B cell (primary cell): Measurements from ENCODE around the gene CCDC85C. TPM values are rescaled to one million over a fixed set of nuclear protein-coding genes. Genes with fewer than 3 reads are reported as not detected.

Experiments
- ATAC-seq: fragments of 200-7000 bp; cut with Tn5 transposase; one replicate; pipeline ENCODE4 v1.10.0; 2021; ENCODE audit warnings: low read depth, mild to moderate bottlenecking, moderate number of reproducible peaks, moderate library complexity
- CTCF ChIA-PET: fragments of 350-600 bp; sonication (Branson Sonifier 250); formaldehyde crosslinking; loops from one replicate; lab custom pipeline; 2021; ENCODE audit warnings: antibody characterized with exemption, inconsistent platforms; lab: Charles Lee
- POLR2A ChIA-PET: fragments of 350-600 bp; sonication (Branson Sonifier 250); formaldehyde crosslinking; loops from one replicate; lab custom pipeline; 2021; ENCODE audit warnings: antibody characterized with exemption; lab: Charles Lee
- DNase-seq: peaks from one replicate; pipeline ENCODE4 v3.0.0; 2013
- H2AFZ ChIP-seq: 2 replicates; pipeline ENCODE4 v1.6.1; 2012; ENCODE audit warnings: mild to moderate bottlenecking, low read depth, low read length; ENCODE audit not compliant: insufficient read depth, poor library complexity, severe bottlenecking
- H3K27ac ChIP-seq, 2 donors: 1 replicate in 1 of 2; 2 replicates in 1 of 2; pipeline ENCODE4 v1.5.1; 2012 to 2013; ENCODE audit warnings: low read length in 2 of 2, mild to moderate bottlenecking in 2 of 2, moderate library complexity in 1 of 2
- H3K27me3 ChIP-seq, 4 experiments: fragments of 200-600 bp in 1 of 4; sonication (generic) in 1 of 4; replicated peaks in 1 of 4; 1 replicate in 2 of 4; 2 replicates in 2 of 4; pipeline versions ENCODE4 v1.6.1 to v1.7.0; 2013 to 2016; ENCODE audit warnings: low read length in 3 of 4, mild to moderate bottlenecking in 2 of 4, mixed read lengths in 1 of 4, moderate library complexity in 1 of 4; ENCODE audit not compliant: insufficient read depth in 4 of 4, control insufficient read depth in 3 of 4; ENCODE audit errors: control extremely low read depth in 1 of 4
- H3K36me3 ChIP-seq, 2 experiments: replicated peaks in 1 of 2; 1 replicate in 1 of 2; 2 replicates in 1 of 2; pipeline versions ENCODE4 v1.6.1 to v1.7.1; 2013; ENCODE audit warnings: low read length in 1 of 2; ENCODE audit not compliant: insufficient read depth in 2 of 2, control insufficient read depth in 1 of 2; ENCODE audit errors: control extremely low read depth in 1 of 2, extremely low read depth in 1 of 2
- H3K4me1 ChIP-seq, 2 donors: fragments of 200-600 bp in 1 of 2; sonication (generic) in 1 of 2; 1 replicate in 1 of 2; 2 replicates in 1 of 2; pipeline versions ENCODE4 v1.5.1 to v1.6.1; 2013 to 2017; ENCODE audit warnings: low read length in 2 of 2; ENCODE audit not compliant: control insufficient read depth in 2 of 2, insufficient read depth in 2 of 2
- H3K4me2 ChIP-seq: replicated peaks from 2 replicates; pipeline ENCODE3; 2012; ENCODE audit warnings: mild to moderate bottlenecking, low read depth, low read length; ENCODE audit not compliant: poor library complexity, severe bottlenecking
- H3K4me3 ChIP-seq, 5 experiments: fragments of 200-600 bp in 1 of 5; sonication (generic) in 1 of 5; 1 replicate in 3 of 5; 2 replicates in 2 of 5; pipeline versions ENCODE4 v1.5.1 to v1.7.0; 2011 to 2016; ENCODE audit warnings: low read length in 4 of 5, mild to moderate bottlenecking in 4 of 5, low read depth in 2 of 5, control low read depth in 1 of 5, moderate library complexity in 1 of 5; ENCODE audit not compliant: insufficient read depth in 1 of 5; ENCODE audit errors: control extremely low read depth in 1 of 5, extremely low read depth in 1 of 5
- H3K79me2 ChIP-seq: fragments of 200-600 bp; sonication (generic); one replicate; pipeline ENCODE4 v1.6.0; 2016; ENCODE audit warnings: low read length; ENCODE audit not compliant: control insufficient read depth, insufficient read depth
- H3K9ac ChIP-seq: fragments of 200-600 bp; sonication (generic); 2 replicates; pipeline ENCODE4 v1.6.1; 2017; ENCODE audit warnings: mild to moderate bottlenecking, low read length, moderate library complexity
- H3K9me3 ChIP-seq, 3 donors: one replicate each; pipeline versions ENCODE4 v1.6.1 to v1.7.1; 2013; ENCODE audit warnings: low read length in 2 of 3; ENCODE audit not compliant: control insufficient read depth in 2 of 3, insufficient read depth in 1 of 3; ENCODE audit errors: control extremely low read depth in 1 of 3
- H4K20me1 ChIP-seq: 2 replicates; pipeline ENCODE4 v1.6.0; 2012; ENCODE audit warnings: mild to moderate bottlenecking, low read length; ENCODE audit not compliant: insufficient read depth, control insufficient read depth, poor library complexity, severe bottlenecking
- H3K27ac Mint-ChIP-seq: one replicate; pipeline ENCODE4 v1.8.0; 2021; ENCODE audit warnings: mixed read lengths
- H3K27me3 Mint-ChIP-seq: one replicate; pipeline ENCODE4 v1.8.0; 2021; ENCODE audit warnings: mixed read lengths
- H3K4me1 Mint-ChIP-seq: one replicate; pipeline ENCODE4 v1.8.0; 2021; ENCODE audit warnings: mixed read lengths
- H3K4me3 Mint-ChIP-seq: one replicate; pipeline ENCODE4 v1.8.0; 2021; ENCODE audit warnings: mixed read lengths
- H3K9me3 Mint-ChIP-seq: one replicate; pipeline ENCODE4 v1.8.0; 2022; ENCODE audit warnings: mixed read lengths; ENCODE audit not compliant: insufficient read depth
- CTCF ChIP-seq: fragments of 200-600 bp; IDR thresholded peaks from one replicate; pipeline ENCODE4 v1.8.0; 2022; ENCODE audit warnings: antibody characterized with exemption, mild to moderate bottlenecking
- EZH2 ChIP-seq: IDR thresholded peaks from 2 replicates; pipeline ENCODE4 v1.6.1; 2012; ENCODE audit warnings: borderline replicate concordance, low read depth, mild to moderate bottlenecking, moderate library complexity, low read length; ENCODE audit not compliant: insufficient read depth, poor library complexity, severe bottlenecking
- WGBS: methylation state at CpG from one replicate; pipeline ENCODE4 v1.1.5; 2013; ENCODE audit warnings: missing lambda C conversion rate; ENCODE audit not compliant: insufficient coverage; 5-methylcytosine and 5-hydroxymethylcytosine counted together
- intact Hi-C: fragments of 100-400 bp; cut with micrococcal nuclease; formaldehyde crosslinking; loops from one replicate; pipeline ENCODE4 v1.10.0; 2022
- polyA plus RNA-seq: library from polyadenylated mRNA; depleted of rRNA; stranded (reverse); fragments of >200 nt; gene quantifications from 2 replicates; pipeline ENCODE4 v1.2.3, GENCODE V29; 2012
- total RNA-seq, 2 donors: library from RNA; stranded (reverse); fragments of 120-200 nt in 1 of 2; gene quantifications; 1 replicate in 1 of 2; 2 replicates in 1 of 2; pipeline versions ENCODE4 v1.2.3 to v1.2.4, GENCODE V29; 2013 to 2022

The CCDC85C gene
- total and polyA plus RNA-seq, 2 donors (not counting 1 experiment from before 2014, with no cell fraction given) = 0.52 to 2.7 TPM

- DNase-seq (no peak), ATAC-seq (no peak)
- intact Hi-C loops = no loop called here
- H2AFZ ChIP-seq = no peak overlapping the region
- Mint-ChIP-seq H3K4me3 (no peak overlapping the region), H3K27me3 (no peaks in the 10 kb centered on the region), H3K27ac (no peak overlapping the region), H3K9me3 (no peaks in the 10 kb centered on the region), H3K4me1 (no peaks in the 10 kb centered on the region)
- no peak for TF ChIP-seq CTCF
- TF ChIP-seq EZH2 = no peak
- no peaks in the 10 kb centered on the region for H4K20me1 ChIP-seq
- no peak overlapping the region for H3K27ac ChIP-seq
- POLR2A ChIA-PET = no interaction called here
- H3K9me3 ChIP-seq = no peaks in the 10 kb centered on the region
- no peak overlapping the region for H3K4me3 ChIP-seq
- no peaks in the 10 kb centered on the region for H3K79me2 ChIP-seq
- no peaks in the 10 kb centered on the region for H3K27me3 ChIP-seq
- 92% methylated on average over 8 of the region's 8 CpGs for WGBS
- CTCF ChIA-PET = interaction anchor here (0.7 to 1.2 kb wide), 5 partner anchors 10 to 906 kb away, joined by 3 to 6 read pairs (median 3); no protein-coding TSS in a partner anchor
- no peaks in the 10 kb centered on the region for H3K4me1 ChIP-seq
- H3K9ac ChIP-seq = no peak overlapping the region
- H3K36me3 ChIP-seq = no peaks in the 10 kb centered on the region
- H3K4me2 ChIP-seq = no peak overlapping the region
Measured at GRCh38 chr14:99519347-99519881, 84.6 kb downstream of the CCDC85C start.

GRCh38 chr14:99518441-99519346 lies 85.3 kb downstream of the CCDC85C start:
- no peak overlapping the region for H3K4me3 Mint-ChIP-seq
- intact Hi-C loops = loop anchor here (1.0 kb wide), 1 partner anchor 111 kb away; no protein-coding TSS in a partner anchor
- TF ChIP-seq EZH2 = no peak
- TF ChIP-seq CTCF = peak; percentile 94
- no peaks in the 10 kb centered on the region for H3K9me3 Mint-ChIP-seq
- ATAC-seq (peak; percentile 87), DNase-seq (peak; percentile 78)
- Histone ChIP-seq H3K36me3 (no peaks in the 10 kb centered on the region), H2AFZ (no peak overlapping the region), H3K27me3 (no peaks in the 10 kb centered on the region), H4K20me1 (no peaks in the 10 kb centered on the region), H3K9ac (no peak overlapping the region), H3K9me3 (no peaks in the 10 kb centered on the region), H3K27ac (no peak overlapping the region), H3K4me3 (no peak overlapping the region), H3K4me2 (no peak overlapping the region), H3K79me2 (no peaks in the 10 kb centered on the region), H3K4me1 (no peaks in the 10 kb centered on the region)
- no peaks in the 10 kb centered on the region for H3K27me3 Mint-ChIP-seq
- H3K27ac Mint-ChIP-seq = no peak overlapping the region
- CTCF ChIA-PET = interaction anchor here (0.7 to 1.9 kb wide), 8 partner anchors 10 to 906 kb away, joined by 3 to 6 read pairs (median 4); no protein-coding TSS in a partner anchor
- POLR2A ChIA-PET = no interaction called here
- WGBS = 37% methylated on average over 19 of the region's 21 CpGs
- no peaks in the 10 kb centered on the region for H3K4me1 Mint-ChIP-seq
